GM18867 (cell line): ENCODE results near the gene KIF26B.

Experiments used
- ATAC-seq: cut with Tn5 transposase; IDR thresholded peaks from one replicate; pipeline ENCODE4 v1.9.1; 2021; ENCODE audit warnings: mild to moderate bottlenecking, moderate library complexity; ENCODE audit not compliant: unreplicated experiment

Gene KIF26B

DNA sequence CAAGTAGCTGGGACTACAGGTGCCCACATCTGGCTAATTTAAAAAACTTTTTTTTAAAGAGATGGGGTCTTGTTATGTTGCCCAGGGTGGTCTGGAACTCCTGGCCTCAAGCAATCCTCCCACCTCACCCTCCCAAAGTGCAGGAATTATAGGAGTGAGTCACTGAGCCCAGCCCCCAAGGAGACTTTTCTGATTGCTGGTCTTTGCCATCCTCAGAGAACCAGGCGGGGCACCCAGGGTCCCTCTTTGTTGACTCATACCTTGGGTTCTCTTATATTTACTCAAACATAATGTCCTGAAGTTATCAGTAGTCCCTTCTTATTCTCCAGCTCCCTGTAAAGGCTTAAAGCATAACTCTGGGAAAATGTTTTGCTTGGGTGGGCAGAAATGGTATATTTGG is 51.1 kb downstream of the KIF26B start:
- no peak for ATAC-seq

DNA sequence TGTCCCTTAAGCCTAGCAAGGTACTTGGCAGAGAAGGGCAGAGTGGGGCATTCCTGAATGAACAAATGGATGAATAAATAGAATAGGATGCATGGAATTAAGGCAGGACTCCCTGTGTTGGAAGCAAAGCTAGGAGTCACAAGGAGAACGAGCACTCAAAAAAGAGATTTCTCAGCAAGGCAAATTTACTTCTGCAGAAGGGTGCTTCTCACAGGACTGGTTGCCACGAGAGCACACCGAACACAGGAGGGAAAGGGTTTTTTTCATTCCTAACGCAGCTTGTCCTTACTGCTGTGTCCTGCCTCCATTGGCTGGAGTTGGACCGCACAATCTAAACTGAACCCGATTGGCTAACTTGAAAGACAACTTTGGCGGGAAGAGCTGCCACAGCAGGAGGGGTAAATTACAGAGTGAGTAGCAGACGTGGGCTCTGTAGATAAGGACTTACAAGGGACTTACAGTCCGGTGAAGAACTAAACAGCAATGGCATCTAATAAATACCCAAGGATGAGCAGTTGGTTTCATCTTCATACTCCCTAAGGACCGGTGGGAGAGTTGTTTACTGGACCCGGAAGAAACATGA is 52.4 kb downstream of the KIF26B start:
- no peak for ATAC-seq

DNA sequence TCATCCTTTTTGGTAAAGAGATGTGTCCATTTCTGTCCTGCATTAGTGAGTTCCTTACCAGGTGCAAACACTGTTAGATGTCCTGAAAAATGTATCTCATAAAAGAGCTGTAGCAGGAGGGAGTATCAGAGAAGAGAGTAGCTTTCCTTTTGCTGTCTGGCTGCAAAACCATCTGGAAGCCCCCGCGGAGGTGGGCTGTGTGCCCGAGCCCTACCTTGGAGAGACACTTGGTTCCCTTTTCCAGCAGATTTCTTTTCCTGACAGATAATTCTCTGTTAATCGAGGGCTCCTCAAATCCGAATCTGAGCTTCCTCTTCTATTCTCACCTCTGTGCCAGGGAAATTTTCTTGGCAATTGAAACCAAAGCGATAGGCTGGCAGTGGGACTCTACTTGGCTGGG is 53.0 kb downstream of the KIF26B start:
- ATAC-seq, result no peak

DNA sequence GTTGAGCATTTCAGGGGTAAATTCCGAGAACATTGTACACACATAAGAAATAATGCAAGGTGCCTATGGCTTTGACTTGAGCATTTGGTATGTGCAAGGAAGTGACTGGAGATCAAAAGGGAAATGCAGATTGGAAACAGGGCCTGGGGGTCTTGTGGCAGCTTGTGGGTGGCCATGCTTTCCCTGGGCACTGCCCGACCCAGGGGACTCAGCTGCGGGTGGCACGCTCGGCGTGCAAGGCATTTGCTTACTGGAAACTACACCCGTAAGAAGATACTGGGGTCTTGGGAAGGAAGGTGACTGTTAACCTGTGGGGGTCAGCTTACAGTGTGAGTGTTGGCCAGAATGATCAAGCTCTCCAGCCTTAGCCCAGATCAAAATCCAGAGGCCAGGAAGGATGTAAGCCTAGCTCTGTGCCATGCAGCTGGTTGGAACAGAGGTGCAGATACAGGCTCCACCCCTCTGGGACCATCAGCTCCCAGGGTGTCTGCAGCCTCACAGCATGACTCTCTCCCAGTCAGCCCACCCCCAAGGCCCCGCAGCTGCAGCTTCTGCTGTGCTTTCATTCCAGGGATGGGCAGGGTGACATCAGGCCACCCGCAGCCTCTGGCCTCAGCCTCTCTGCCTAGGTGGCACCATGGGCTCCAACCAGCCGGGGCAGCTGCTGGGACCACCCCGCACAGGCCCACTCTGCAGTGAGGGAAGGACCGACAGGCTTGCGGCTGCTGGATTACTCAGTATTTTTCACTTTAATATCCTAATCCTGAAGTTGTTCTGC is 55.1 kb downstream of the KIF26B start:
- ATAC-seq, result no peak

DNA sequence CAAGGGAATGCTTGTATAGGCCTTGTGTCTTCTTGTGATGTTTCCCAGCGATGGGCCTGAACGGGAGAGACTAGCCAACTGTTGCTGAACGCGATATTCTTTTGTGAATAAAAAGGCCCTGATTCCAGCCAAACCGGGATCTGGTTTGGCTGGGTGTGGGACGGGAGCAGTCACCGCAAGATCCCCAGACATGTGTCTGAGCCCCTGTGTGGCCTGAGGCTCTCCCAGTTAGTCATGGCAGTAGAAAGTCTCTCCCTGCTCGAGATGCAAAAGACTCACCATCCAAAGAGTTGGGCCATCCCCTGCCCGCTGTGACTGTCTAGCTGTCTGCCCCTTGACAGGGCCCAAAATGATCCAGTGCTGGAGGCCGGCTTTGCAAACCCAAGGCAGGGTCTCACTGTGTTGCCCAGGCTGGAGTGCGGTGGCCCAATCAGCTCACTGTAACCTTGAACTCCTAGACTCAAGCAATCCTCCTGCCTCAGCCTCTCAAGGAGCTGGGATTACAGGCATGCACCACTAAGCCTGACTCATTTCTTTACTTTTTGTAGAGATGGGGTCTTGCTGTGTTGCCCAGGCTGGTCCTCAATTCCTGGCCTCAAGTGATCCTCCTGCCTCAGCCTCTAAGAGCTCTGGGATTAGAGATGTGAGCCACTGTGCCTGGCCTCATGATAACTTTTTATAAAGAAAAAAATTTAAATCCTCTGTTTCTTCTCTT is 56.4 kb downstream of the KIF26B start:
- ATAC-seq, result no peak

DNA sequence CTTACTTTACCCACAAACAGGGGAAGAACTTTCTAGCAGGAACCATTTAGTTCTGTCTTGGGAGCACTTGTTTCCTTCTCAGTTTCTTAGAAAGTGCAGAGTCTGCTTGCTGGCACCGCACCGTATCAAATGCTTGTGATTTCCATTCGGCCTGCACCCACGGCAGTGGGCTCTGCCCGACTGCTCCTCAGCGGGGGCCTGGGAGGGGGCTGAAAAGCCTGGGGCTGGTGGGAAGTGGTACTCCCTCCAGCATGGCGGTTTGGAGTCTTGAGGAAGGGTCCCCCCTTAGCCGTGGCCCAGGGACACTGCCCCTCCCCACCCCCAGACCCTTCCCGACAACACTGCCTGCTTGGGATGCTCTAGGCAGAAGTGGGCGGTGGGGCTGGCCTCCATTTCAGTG is 57.0 kb downstream of the KIF26B start:
- no peak for ATAC-seq

DNA sequence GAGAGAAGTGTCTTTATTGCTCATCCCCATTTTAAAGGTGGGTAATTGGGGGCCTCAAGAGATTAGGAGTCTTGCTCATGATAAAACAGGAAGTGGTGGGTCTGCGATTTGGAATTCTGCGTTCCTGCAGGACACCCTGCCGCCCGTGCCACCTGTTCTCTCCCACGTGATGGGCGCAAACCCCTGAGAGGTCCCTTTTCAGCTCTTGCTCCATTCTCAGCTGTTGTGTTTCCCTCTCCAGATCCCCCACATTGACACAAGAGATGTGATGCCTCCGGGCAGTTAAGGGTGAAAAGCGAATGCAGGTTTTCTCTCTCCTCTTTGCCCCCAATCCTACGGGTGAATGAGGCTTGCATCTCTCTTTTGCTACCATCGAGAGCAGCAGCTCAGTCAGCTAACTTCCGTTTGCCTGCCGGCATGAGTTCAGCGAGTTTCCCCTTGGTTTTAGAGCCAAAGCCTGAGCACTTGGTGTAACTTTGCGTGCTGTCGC is 57.5 kb downstream of the KIF26B start:
- ATAC-seq, result no peak

DNA sequence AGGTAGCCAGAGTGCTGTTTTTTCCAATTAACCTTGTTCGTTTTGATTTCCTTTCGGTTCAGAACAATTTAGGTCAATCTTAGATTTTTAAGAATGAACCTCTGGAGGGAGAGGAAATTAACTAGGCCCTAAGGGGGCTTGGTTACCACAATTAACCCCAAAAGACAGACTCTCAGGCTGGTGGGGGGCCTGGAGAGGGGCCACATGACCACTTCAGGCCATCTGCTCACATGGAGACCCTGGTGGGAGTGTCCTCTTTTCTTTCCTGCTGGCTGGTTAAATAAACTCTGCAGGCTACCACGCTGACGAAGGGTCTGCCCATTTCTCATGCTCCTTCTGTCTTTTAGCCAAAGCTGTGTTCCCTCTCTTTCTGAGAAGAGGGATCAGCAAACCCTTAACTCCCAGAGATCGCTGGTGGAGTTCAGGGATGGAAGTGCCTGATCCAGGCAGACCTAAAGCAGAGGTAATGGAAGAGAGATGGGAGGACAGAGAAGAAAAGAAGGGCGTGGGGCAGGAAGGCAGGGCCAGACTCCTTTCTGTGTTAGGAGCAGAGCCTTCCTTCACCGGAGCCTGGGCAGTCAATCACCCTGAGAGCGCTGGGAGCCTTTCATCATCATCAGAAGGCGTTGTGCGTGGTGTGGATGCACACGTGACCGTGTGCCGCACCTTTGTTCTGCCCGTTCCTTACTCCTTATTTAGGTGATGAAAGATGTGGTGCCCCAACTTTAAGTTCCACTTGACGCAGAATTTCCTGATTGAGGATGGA is 58.5 kb downstream of the KIF26B start:
- ATAC-seq, result no peak

DNA sequence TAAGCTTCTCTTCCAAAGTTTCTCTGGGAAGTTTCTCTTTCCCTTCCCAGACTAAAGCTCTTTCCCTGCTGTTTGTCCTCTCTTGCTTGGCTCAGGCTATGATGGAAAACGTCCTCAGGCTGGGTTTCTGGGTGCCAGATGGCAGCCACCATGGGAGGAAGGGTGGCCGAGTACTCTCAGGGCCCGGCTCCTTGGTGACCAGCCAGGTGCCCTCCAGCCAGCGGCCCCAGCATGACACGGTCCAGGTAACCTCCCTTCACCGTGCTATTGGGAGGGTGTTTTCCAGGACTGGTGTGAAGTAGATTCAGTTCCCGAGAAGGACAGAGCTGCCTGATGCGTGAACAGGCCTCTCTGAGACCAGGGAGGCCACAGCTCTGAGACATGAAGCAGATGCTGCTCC is 60.3 kb downstream of the KIF26B start:
- no peak for ATAC-seq

DNA sequence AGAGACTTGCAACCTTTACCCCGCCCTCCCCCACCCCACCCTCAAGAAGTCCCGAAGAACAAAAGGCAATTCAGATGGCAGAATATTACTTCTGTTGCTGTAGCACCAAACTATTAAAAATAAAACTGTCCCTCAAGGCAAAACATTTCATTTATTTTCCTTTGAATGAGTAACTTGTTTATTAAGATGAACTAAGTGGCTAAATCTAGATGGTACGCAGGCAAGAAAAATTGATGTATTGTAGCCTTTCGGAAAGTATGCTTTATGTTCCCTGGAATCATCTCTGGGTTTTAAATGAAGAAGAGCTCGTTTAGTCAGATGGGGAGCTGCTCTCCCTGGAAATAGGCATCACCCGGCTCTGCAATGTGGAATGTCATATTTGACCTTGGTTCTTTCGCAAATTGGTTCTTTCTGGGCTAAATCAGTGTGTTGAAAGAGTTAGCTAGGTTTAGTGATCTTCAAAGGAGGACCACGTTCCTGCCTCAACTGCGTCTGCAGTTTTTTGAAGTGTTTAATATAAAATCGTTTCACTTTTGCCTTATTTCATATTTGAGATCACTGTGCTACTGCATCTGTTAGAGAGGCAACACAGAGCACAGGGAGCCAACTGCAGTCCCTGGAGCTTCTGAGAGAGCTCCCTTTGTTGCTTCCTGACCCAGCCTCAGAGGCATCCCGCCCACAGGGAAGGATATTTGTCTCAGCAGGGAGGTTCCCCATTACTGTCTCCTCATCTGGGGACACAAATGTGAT is 61.8 kb downstream of the KIF26B start:
- ATAC-seq, result no peak

DNA sequence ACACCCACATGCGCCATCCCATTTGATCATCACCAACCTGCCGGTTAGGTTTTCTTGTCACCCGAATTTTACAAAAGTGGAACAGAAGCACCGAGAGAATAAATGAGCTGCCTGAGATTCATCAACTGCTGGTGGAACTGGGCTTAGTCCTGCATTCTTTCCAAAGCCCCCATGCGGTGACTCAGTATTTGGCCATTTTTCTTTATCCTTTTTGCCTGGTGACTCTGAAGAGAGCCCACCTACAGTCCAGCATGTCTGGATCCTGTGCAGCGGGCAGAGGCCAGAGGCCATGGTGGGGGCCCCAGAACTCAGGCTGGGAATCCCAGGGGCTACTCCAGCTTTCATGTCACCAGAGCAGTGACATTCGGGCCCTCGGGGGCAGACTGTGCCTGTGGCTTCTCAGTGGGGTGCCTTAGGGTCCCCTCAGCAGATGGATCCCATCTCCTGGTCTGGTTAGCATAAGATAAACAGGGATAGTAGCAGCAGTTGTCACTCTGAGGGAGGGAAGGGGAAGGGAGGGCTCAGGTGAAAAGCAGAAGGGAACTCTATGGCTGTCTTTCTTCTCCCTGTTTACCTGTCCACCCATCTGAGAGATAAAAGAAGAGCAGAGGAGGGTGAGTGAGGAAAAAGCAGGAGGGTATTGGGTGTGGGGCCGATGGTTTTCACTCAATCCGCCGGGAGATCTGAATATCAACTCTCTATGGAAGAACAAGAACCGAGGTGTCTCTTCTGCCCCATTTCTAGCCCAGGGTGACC is 63.2 kb downstream of the KIF26B start:
- no peak for ATAC-seq

DNA sequence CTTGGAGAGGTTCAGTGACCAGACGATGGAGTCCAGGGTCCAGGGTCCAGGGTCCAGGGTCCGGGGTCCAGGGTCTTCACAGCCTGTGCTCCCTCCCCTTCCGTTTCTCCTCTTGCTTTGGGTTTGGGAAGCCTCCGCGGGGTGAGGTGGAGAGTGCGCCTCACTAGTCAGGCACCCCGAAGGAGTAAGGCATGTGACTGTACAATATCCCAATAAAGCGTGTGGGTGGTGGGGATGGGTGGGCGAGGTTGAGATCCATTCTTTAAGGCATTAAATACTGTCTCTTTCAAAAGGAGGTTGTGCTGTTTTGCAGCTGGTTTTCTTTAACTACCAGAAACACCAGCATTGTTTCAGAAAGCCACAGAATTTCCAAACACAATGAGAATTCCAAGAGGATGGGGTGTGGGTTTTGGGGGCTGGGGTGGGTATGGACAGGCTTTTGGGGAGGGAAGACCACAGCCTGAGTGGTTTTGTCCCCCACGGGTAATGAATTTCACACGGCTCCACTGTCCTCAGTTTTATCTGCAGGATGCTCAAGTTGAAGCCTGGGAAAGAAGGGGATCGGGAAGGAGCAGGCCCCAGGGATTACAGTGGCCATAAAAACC is 65.7 kb downstream of the KIF26B start:
- ATAC-seq, result no peak

DNA sequence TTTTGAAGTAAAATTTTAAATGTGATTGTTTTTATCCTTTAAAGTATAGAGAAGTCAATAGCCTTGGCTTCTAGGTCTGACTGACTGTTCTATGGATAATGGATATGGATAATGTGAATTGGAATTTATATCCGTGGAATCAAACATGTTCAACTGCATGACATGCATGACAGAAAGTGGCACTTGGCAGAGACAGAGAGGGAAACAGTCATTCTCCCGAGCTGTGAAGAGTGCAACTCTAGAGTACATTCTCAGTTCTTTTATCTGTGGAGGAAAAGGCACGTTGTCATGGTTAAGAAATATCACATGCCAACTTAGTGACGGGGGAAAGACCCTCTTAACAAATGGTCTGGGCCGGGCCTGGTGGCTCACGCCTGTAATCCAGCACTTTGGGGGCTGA is 67.0 kb downstream of the KIF26B start:
- ATAC-seq, result no peak

DNA sequence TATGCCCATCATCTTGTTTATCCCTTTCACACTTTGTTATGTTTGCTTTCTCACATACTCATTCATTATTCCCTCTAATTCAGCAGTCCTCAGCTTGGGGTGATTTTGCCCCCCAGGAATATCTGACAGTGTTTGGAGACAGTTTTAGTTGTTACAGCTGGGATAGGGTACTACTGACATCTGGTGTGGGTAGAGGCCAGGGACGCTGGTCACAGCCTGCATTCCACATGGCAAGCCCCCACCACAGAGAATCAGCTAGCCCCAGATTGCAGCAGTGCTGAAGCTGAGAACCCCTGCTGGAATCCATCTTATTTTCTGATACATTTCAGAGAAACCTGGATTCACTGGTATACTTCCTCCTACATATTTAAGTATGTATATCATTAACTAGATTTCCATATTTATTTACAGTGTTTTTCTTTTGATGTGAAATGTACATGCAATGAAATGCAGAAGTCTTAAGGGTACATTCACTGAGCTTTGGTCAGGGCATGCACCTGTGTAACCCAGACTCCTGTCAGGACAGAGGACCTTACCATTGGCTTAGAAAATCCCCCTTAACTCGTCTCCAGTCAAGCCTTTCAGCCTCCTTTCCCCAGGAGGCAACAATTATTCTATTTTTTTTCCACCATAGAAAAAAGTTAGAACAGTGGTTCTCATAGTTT is 68.3 kb downstream of the KIF26B start:
- no peak for ATAC-seq

DNA sequence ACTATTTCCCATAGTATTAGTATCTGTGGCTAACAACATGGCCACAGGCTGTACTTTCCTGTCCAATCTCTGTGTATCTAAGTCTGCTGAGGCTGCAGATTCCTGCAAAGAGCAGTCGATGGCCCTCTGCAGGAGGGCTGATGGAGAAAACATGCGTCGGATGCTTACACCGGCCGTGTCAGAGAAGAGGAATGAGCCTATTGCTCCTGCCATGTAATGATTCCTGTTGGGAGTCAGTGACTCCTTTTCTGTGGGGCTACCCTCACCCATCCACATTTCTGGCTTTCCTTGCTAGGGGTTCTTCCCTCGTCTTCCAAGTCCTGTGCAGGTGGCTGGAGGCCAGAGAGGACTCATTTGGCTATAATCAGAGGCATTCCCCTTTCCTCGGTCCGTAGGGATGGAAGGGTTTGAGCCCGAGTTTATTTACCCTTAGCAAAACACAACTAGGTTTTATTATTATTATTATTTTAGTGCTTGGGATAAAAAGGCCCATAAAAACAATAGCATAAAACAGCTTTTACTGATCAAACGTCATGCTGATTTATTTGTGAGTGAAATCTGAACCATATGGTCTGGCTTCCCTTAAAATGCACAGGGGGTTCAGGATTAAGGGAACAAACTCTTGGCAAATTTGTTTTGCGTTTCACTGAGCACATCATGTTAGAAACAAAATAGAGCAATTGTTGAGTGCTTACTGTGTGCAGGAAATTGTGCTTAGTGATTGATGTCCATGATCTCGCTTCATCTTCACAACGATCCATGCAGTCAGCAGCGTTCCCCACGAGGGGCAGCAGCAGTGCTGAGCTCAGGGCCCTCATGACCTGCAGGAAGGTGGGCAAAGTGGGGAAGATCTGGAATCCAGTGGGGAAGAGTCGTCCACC is 70.8 kb downstream of the KIF26B start:
- ATAC-seq, result no peak

DNA sequence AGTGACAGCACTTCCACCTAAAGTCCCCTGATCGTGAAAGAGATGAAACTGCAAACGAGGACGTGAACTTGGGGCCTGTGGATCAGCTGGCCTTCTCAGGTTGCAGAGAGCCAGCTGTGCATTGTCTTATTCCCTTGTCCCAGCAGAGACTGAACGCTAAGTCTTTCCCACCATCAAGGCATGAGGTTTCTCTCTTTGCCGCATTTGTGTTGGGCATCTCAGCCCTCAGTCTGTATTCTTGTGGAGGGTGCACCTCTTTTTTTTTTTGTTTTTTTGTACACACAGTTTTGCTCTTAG is 71.4 kb downstream of the KIF26B start:
- ATAC-seq, result no peak

DNA sequence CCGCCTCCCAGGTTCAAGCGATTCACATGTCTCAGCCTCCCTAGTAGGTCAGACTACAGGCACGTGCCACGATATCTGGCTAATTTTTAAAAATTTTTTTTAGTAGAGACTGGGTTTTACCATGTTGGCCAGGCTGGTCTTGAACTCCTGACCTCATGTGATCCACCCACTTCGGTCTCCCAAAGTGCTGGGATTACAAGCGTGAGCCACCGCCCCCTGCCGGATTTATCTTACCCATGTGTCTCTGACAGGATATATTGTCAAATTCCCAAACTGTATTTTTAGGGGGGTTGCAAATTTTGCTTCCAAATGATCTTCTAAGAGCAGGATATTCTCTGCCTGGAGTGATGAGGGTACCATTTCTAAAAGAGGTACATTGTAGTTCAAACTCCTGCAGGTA is 74.3 kb downstream of the KIF26B start:
- ATAC-seq, result no peak

DNA sequence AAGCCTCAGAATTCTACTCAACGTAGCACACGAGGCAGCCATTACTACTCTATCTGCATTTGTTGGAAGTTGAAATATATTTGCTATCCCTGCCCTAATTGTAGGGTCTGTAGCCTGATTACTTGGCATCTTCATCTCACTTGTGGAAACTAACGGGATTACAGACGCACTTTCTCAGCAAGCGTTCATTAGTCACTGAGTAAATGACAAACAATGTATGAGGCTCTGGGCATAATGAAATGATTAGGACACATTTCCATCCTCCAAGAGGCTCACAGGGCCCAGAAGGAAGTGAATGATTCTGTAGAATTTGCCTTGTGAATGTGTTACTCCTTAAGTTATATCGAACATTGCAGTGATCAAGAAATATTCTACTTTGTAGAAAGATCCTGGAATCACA is 78.1 kb downstream of the KIF26B start:
- ATAC-seq, result no peak
